ENCODE measurements around the gene TMED4. TPM values are rescaled to one million over a fixed set of nuclear protein-coding genes. Genes with fewer than 3 reads are reported as not detected.

The TMED4 gene
- total and polyA plus RNA-seq, 2 of the 13 experiments (the other 11 are each of a cell fraction or from before 2014, with no cell fraction given) = 81.4 to 109 TPM

GRCh38 chr7:44590910-44591309 lies 8.9 kb upstream of the TMED4 start:
- DNase-seq (ENCODE audit: low spot score) = no peak
- no TSS peak for BruUV-seq (replicated peaks)
- Histone ChIP-seq H2AFZ (ENCODE audit: low read length) (no peak overlapping the region), H3K4me2 (ENCODE audit: low read depth, low read length) (no peak overlapping the region), H3K79me2 (ENCODE audit: insufficient read depth, low read length) (no peaks in the 10 kb centered on the region), H3K4me3 (replicated peaks in 1 of 3; ENCODE audit: insufficient read depth in 1 of 3, low read depth in 2 of 3, low read length in 3 of 3) (no peak overlapping the region), H4K20me1 (ENCODE audit: insufficient read depth, low read length) (no peaks in the 10 kb centered on the region), H3K4me1 (ENCODE audit: insufficient read depth, low read length) (peaks cover 7% of the 10 kb centered on the region), H3K9ac (ENCODE audit: insufficient read depth, low read depth, low read length) (no peak overlapping the region), H3K27me3 (ENCODE audit: control insufficient read depth in 1 of 2, insufficient read depth in 2 of 2, low read length in 2 of 2) (0 out of 5 replicates have a peak, but pooled peaks cover 0 to 3% of the 10 kb centered on the region in 2 experiments), H3K27ac (ENCODE audit: extremely low read length, insufficient read depth, low read length) (no peak overlapping the region), H3K36me3 (replicated peaks in 1 of 2; ENCODE audit: control insufficient read depth in 1 of 2, insufficient read depth in 2 of 2, low read length in 2 of 2) (no peaks in the 10 kb centered on the region), H3K9me3 (ENCODE audit: low read length) (no peaks in the 10 kb centered on the region)
- in situ Hi-C loops (cut with HindIII; ENCODE audit: extremely low pct_ligation_motif_present, low pct_unique_long_range_greater_than_20kb) (loop anchor here (25.0 kb wide), 1 partner anchor 171 kb away; no protein-coding TSS in a partner anchor), intact Hi-C loops (cut with micrococcal nuclease; ENCODE audit: unreplicated experiment) (no loop called here)
- CTCF ChIA-PET (ENCODE audit: low intra/inter-chr PET ratio, low total read pairs) = no interaction called here
- POLR2A ChIA-PET = interaction anchor here (0.7 to 2.7 kb wide), 4 partner anchors 8 to 257 kb away, joined by 3 to 11 read pairs (median 6); partner anchors contain the start of genes OGDH and TMED4
- WGBS (ENCODE audit: low lambda C conversion rate) = 60% methylated on average over 1 of the region's 1 CpG
- no peak for TF ChIP-seq ZNF468 (CRISPR knock-in tag; IDR thresholded peaks at IDR 0.05)
- TF ChIP-seq CC2D1A (CRISPR knock-in tag; IDR thresholded peaks at IDR 0.05) = no peak
- TF ChIP-seq ZBTB2 (CRISPR knock-in tag; IDR thresholded peaks at IDR 0.05; ENCODE audit: low read depth) = no peak
- no peak for TF ChIP-seq PBX2 (CRISPR knock-in tag; IDR thresholded peaks at IDR 0.05)
- no peak for FAIRE-seq
- no peak for ATAC-seq
